Glutamatergic neuron (in vitro differentiated cells): ENCODE data around the gene GLB1L2. TPM values are rescaled to one million over a fixed set of nuclear protein-coding genes. Genes with fewer than 3 reads are reported as not detected.

ENCODE experiments used
- DNase-seq: peaks from one replicate; pipeline ENCODE4 v3.0.0; 2022
- H3K27ac Mint-ChIP-seq: one replicate; pipeline ENCODE4 v1.8.0; 2020; ENCODE audit warnings: mild to moderate bottlenecking, mixed read lengths, inconsistent platforms; ENCODE audit not compliant: unreplicated experiment
- H3K27me3 Mint-ChIP-seq: one replicate; pipeline ENCODE4 v1.8.0; 2020; ENCODE audit warnings: mild to moderate bottlenecking, moderate library complexity, mixed read lengths, inconsistent platforms; ENCODE audit not compliant: unreplicated experiment
- H3K36me3 Mint-ChIP-seq: one replicate; pipeline ENCODE4 v1.8.0; 2020; ENCODE audit warnings: mild to moderate bottlenecking, mixed read lengths, inconsistent platforms; ENCODE audit not compliant: unreplicated experiment
- H3K4me1 Mint-ChIP-seq: one replicate; pipeline ENCODE4 v1.8.0; 2020; ENCODE audit warnings: mild to moderate bottlenecking, low read depth, mixed read lengths, inconsistent platforms; ENCODE audit not compliant: unreplicated experiment
- H3K4me3 Mint-ChIP-seq: one replicate; pipeline ENCODE4 v1.8.0; 2020; ENCODE audit warnings: mild to moderate bottlenecking, mixed read lengths, inconsistent platforms; ENCODE audit not compliant: unreplicated experiment
- H3K9me3 Mint-ChIP-seq: one replicate; pipeline ENCODE4 v1.8.0; 2020; ENCODE audit warnings: mild to moderate bottlenecking, moderate library complexity, mixed read lengths, inconsistent platforms; ENCODE audit not compliant: unreplicated experiment
- total RNA-seq: library from RNA; stranded (reverse); fragmentation: NEBNext Ultra II Directional; extraction: Animal tissue kit (Norgen Biotek cat#: 25700); gene quantifications from one replicate; pipeline ENCODE4 v1.2.1, GENCODE V29; 2021; ENCODE audit not compliant: unreplicated experiment
- TF ChIP-seq, protein P1 (sequence below): fragments of 200-600 bp; sonication (generic); IDR thresholded peaks from one replicate; pipeline ENCODE4 v1.5.0; 2021; ENCODE audit not compliant: partially characterized antibody, unreplicated experiment

Gene GLB1L2
- total RNA-seq, 1 donor from 2014 or later = 1.0 TPM

- Mint-ChIP-seq H3K27ac (no peak overlapping the region), H3K4me1 (no peaks in the 10 kb centered on the region), H3K36me3 (no peaks in the 10 kb centered on the region), H3K27me3 (peaks cover 6% of the 10 kb centered on the region), H3K4me3 (no peak overlapping the region), H3K9me3 (no peaks in the 10 kb centered on the region)
- TF ChIP-seq, protein P1, sequence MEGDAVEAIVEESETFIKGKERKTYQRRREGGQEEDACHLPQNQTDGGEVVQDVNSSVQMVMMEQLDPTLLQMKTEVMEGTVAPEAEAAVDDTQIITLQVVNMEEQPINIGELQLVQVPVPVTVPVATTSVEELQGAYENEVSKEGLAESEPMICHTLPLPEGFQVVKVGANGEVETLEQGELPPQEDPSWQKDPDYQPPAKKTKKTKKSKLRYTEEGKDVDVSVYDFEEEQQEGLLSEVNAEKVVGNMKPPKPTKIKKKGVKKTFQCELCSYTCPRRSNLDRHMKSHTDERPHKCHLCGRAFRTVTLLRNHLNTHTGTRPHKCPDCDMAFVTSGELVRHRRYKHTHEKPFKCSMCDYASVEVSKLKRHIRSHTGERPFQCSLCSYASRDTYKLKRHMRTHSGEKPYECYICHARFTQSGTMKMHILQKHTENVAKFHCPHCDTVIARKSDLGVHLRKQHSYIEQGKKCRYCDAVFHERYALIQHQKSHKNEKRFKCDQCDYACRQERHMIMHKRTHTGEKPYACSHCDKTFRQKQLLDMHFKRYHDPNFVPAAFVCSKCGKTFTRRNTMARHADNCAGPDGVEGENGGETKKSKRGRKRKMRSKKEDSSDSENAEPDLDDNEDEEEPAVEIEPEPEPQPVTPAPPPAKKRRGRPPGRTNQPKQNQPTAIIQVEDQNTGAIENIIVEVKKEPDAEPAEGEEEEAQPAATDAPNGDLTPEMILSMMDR = no peak
- DNase-seq = no peak
Measured at GRCh38 chr11:134346976-134347350, 15.2 kb downstream of the GLB1L2 start.

DNA sequence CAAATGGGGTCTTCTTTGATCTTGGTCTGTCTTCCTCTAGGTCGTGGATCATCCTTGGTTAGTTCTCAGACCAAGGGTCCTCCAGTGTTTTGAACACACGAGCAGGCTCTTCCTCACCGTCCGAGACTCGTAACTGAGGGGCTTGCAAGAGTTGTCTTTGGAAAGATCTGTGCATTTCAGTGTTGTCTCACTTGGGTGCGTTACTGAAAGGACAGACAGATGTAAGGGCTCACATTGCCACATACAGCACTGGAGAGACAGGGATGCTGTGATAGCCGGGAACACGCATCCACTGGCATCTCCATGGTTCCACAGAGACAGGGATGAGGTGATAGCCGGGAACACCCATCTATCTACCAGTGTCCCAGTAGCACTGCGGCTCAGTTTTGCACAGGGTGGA, 15.7 kb downstream of the GLB1L2 start:
- no peak for DNase-seq
- Mint-ChIP-seq H3K36me3 (no peaks in the 10 kb centered on the region), H3K9me3 (no peaks in the 10 kb centered on the region)

DNA sequence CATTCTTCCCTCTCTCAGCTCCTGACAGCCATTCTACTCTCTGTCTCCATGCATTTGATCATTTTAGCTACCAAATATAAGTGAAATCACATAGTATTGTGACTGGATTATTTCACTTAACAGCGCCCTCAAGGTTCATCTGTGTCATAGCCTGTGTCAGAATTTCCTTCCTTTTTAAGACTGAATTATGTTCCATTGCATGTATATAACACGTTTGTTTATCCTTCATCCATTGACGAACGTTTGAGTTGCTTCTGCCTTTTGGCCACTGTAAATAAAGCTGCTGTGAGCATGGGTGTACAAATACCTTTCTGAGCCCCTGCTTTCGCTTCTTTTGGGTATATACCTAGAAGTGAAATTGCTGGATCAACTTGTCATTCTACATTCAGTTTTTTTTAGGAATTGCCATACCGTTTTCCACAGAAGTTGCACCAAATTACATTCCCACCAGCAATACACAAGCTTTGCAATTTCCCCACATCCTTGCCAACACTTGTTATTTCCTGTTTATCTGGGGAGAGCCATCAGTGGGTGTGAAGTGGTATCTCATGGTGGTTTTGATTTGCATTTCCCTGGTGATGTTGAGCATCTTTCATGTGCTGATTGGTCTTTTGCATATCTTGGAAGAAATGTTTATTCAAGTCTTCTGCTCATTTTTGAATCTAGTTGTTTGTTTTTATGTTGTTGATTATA, 17.5 kb downstream of the GLB1L2 start:
- Mint-ChIP-seq H3K4me3 (no peak overlapping the region), H3K4me1 (no peaks in the 10 kb centered on the region), H3K9me3 (no peaks in the 10 kb centered on the region), H3K27ac (no peak overlapping the region), H3K36me3 (no peaks in the 10 kb centered on the region), H3K27me3 (peaks cover under 1% of the 10 kb centered on the region)
- DNase-seq = no peak
- TF ChIP-seq, protein P1 = no peak

More for the DNA sequence above, 15.7 kb downstream of the GLB1L2 start:
- H3K4me1 Mint-ChIP-seq = no peaks in the 10 kb centered on the region
- TF ChIP-seq, protein P1 = no peak
- H3K27me3 Mint-ChIP-seq = peaks cover 6% of the 10 kb centered on the region
- H3K4me3 Mint-ChIP-seq = no peak overlapping the region
- H3K27ac Mint-ChIP-seq = no peak overlapping the region

DNA sequence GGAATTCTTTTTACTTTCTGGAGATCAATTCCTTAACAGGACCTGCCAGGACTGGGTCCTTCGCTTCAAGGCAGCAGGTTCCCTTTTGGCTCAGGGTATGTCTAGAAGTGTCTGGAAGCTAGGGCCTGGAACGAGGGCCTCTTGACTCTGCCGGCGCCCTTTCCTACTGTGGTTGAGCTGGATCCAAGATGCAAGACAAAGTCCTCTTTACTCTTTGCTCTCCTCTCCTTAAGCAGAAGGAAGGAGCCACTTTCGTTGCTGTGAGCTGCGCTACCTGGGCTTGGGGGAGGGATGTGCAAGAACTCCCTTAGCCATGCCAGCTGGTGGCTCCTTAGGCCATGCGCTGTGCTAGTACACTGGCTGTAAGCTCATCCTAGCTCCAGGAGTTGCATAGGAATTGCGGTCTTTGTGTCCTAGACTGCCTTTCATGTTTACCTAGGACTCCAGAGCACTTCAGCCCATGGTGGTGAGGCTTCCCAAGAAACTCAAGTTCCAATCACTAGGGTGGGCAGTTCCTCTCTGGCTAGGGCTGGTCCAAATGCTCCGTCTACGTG, 18.1 kb downstream of the GLB1L2 start:
- TF ChIP-seq, protein P1 = no peak
- peaks cover 2% of the 10 kb centered on the region for H3K36me3 Mint-ChIP-seq
- H3K4me1 Mint-ChIP-seq = no peaks in the 10 kb centered on the region
- H3K4me3 Mint-ChIP-seq = no peak overlapping the region
- H3K9me3 Mint-ChIP-seq = peaks cover 1% of the 10 kb centered on the region
- H3K27ac Mint-ChIP-seq = no peak overlapping the region
- H3K27me3 Mint-ChIP-seq = no peaks in the 10 kb centered on the region
- no peak for DNase-seq

GRCh38 chr11:134350381-134350780, 18.6 kb downstream of the GLB1L2 start:
- Mint-ChIP-seq H3K4me3 (no peak overlapping the region), H3K36me3 (peaks cover 3% of the 10 kb centered on the region), H3K9me3 (peaks cover 2% of the 10 kb centered on the region), H3K27me3 (no peaks in the 10 kb centered on the region), H3K27ac (no peak overlapping the region), H3K4me1 (no peaks in the 10 kb centered on the region)
- DNase-seq = no peak
- TF ChIP-seq, protein P1 = no peak
